Gastrocnemius medialis (tissue), 4 donors: ENCODE results near the gene FARS2.
A peak's percentile ranks its signal among the peaks of the same experiment; 100 is the strongest.

Experiments
- CTCF ChIP-seq, 5 experiments: fragments of 450-650 bp in 3 of 5; fragments of 200-600 bp in 2 of 5; sonication (generic) in 2 of 5; IDR thresholded peaks in 4 of 5; conservative IDR thresholded peaks in 1 of 5; 1 replicate in 4 of 5; 2 replicates in 1 of 5; pipeline ENCODE4 v1.5.1; 2016 to 2019; ENCODE audit warnings: antibody characterized with exemption in 5 of 5, mild to moderate bottlenecking in 3 of 5, moderate library complexity in 3 of 5
- POLR2A ChIP-seq, 2 donors: fragments of 450-650 bp; IDR thresholded peaks; one replicate each; pipeline ENCODE4 v1.6.1; 2017; ENCODE audit warnings: antibody characterized with exemption in 2 of 2, mild to moderate bottlenecking in 2 of 2, moderate library complexity in 2 of 2

- TF ChIP-seq CTCF (IDR thresholded peaks at IDR 0.05 in 4 of 5, conservative IDR thresholded peaks at IDR 0.05 in 1 of 5), result peak in 1 of 5 experiments; percentile 33
- peak; percentile 55 to 81 for TF ChIP-seq POLR2A (IDR thresholded peaks at IDR 0.05)
Observed at GRCh38 chr6:5764401-5764955, 503.2 kb downstream of the FARS2 start.
